K562 (cell line): Measurements from ENCODE around the gene AFF1. TPM values are rescaled to one million over a fixed set of nuclear protein-coding genes. Genes with fewer than 3 reads are reported as not detected.
A peak's percentile ranks its signal among the peaks of the same experiment; 100 is the strongest.

Experiments
- REST ChIP-seq, 2 experiments: fragments of 450-650 bp; formaldehyde crosslinking in 1 of 2; IDR thresholded peaks; 2 replicates each; pipeline versions ENCODE4 v1.4.0 to v1.6.1; 2014 to 2020; ENCODE audit warnings: mild to moderate bottlenecking in 2 of 2, borderline replicate concordance in 1 of 2, low read depth in 1 of 2
- SMC3 ChIP-seq: conservative IDR thresholded peaks from 2 replicates; pipeline ENCODE4 v1.6.1; 2011; ENCODE audit warnings: low read depth, low read length, improper control_type of control experiment; ENCODE audit not compliant: insufficient read depth
- ZNF384 ChIP-seq: IDR thresholded peaks from 2 replicates; pipeline ENCODE4 v1.6.1; 2012; ENCODE audit warnings: low read depth, low read length, improper control_type of control experiment
- polyA plus RNA-seq, 8 experiments: library from polyadenylated mRNA; depleted of rRNA in 4 of 8; stranded (reverse) in 5 of 8; unstranded in 3 of 8; fragments of >200 nt; fragmentation: Nextera tagmentation in 2 of 8; fragmentation: Illumina TruSeq in 1 of 8; extraction: Ambion mirVana in 2 of 8; extraction: Trizol in 1 of 8; gene quantifications; 2 replicates each; pipeline versions ENCODE4 v1.2.1 to v1.2.3, GENCODE V29; 2011 to 2014; ENCODE audit warnings: inconsistent platforms in 1 of 8, missing spikeins in 1 of 8
- total RNA-seq, 7 experiments: library from RNA; depleted of rRNA in 6 of 7; stranded (reverse); fragments of >200 nt in 6 of 7; fragmentation: Illumina TruSeq in 2 of 7; extraction: Trizol in 2 of 7; gene quantifications; 2 replicates each; pipeline versions ENCODE4 v1.2.1 to v1.2.3, GENCODE V29; 2011 to 2021; ENCODE audit warnings: low replicate concordance in 1 of 7
- TF ChIP-seq, protein P1 (sequence below): fragments of 250-450 bp; sonication (Bioruptor Pico); IDR thresholded peaks from 2 replicates; pipeline ENCODE4 v1.4.0; 2020; ENCODE audit warnings: mild to moderate bottlenecking
- TF ChIP-seq, protein P2 (sequence below): sonication (generic); formaldehyde crosslinking; IDR thresholded peaks from 2 replicates; pipeline ENCODE4 v1.8.1; 2023; ENCODE audit warnings: mild to moderate bottlenecking, missing genetic modification reagents

Gene AFF1
- total and polyA plus RNA-seq, 9 of the 15 experiments (the other 6 are each of a cell fraction or from before 2014, with no cell fraction given), result 4.1 to 47.5 (median 17.2) TPM

- TF ChIP-seq REST (IDR thresholded peaks at IDR 0.05; ENCODE audit: borderline replicate concordance) (peak; percentile 84; the same call in 1 of the 2 replicates), REST (CRISPR knock-in tag; IDR thresholded peaks at IDR 0.05; ENCODE audit: low read depth) (no peak), SMC3 (peak; percentile 85), ZNF384 (no peak)
- TF ChIP-seq, protein P1, sequence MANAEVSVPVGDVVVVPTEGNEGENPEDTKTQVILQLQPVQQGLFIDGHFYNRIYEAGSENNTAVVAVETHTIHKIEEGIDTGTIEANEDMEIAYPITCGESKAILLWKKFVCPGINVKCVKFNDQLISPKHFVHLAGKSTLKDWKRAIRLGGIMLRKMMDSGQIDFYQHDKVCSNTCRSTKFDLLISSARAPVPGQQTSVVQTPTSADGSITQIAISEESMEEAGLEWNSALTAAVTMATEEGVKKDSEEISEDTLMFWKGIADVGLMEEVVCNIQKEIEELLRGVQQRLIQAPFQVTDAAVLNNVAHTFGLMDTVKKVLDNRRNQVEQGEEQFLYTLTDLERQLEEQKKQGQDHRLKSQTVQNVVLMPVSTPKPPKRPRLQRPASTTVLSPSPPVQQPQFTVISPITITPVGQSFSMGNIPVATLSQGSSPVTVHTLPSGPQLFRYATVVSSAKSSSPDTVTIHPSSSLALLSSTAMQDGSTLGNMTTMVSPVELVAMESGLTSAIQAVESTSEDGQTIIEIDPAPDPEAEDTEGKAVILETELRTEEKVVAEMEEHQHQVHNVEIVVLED (CRISPR knock-in tag), result no peak
- TF ChIP-seq, protein P2, sequence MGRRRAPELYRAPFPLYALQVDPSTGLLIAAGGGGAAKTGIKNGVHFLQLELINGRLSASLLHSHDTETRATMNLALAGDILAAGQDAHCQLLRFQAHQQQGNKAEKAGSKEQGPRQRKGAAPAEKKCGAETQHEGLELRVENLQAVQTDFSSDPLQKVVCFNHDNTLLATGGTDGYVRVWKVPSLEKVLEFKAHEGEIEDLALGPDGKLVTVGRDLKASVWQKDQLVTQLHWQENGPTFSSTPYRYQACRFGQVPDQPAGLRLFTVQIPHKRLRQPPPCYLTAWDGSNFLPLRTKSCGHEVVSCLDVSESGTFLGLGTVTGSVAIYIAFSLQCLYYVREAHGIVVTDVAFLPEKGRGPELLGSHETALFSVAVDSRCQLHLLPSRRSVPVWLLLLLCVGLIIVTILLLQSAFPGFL, result 0 out of 2 replicates have a peak, but pooled peaks have one; percentile 50
Observed at GRCh38 chr4:87150498-87151261, 215.9 kb downstream of the AFF1 start (continued).
